Suprapubic skin (tissue), 4 donors: Measurements from ENCODE around the gene RAB40B. TPM values are rescaled to one million over a fixed set of nuclear protein-coding genes. Genes with fewer than 3 reads are reported as not detected.

Source experiments
- DNase-seq, 2 donors: peaks; one replicate each; pipeline ENCODE4 v3.0.0-alpha.2; 2019; ENCODE audit warnings: low spot score in 2 of 2
- H3K27ac ChIP-seq: fragments of 200-600 bp; sonication (generic); one replicate; pipeline ENCODE4 v1.5.1; 2019
- H3K27me3 ChIP-seq: fragments of 200-600 bp; sonication (generic); one replicate; pipeline ENCODE4 v1.5.1; 2019
- H3K36me3 ChIP-seq: fragments of 200-600 bp; sonication (generic); one replicate; pipeline ENCODE4 v1.5.1; 2019
- H3K4me1 ChIP-seq: fragments of 200-600 bp; sonication (generic); one replicate; pipeline ENCODE4 v1.5.1; 2019
- H3K4me3 ChIP-seq: fragments of 200-600 bp; sonication (generic); one replicate; pipeline ENCODE4 v1.5.1; 2019; ENCODE audit warnings: mild to moderate bottlenecking
- H3K9me3 ChIP-seq: fragments of 200-600 bp; sonication (generic); one replicate; pipeline ENCODE4 v1.5.1; 2019
- EP300 ChIP-seq: sonication (generic); formaldehyde crosslinking; IDR thresholded peaks from one replicate; pipeline ENCODE4 v1.6.1; 2017; ENCODE audit warnings: antibody characterized with exemption
- POLR2A ChIP-seq, 2 donors: fragments of 450-650 bp; IDR thresholded peaks; one replicate each; pipeline ENCODE4 v1.6.1; 2017; ENCODE audit warnings: antibody characterized with exemption in 2 of 2, mild to moderate bottlenecking in 2 of 2, moderate library complexity in 2 of 2
- POLR2AphosphoS5 ChIP-seq, 3 donors: sonication (generic); formaldehyde crosslinking; IDR thresholded peaks; one replicate each; pipeline ENCODE4 v1.6.1; 2017; ENCODE audit warnings: antibody characterized with exemption in 3 of 3
- WGBS: methylation state at CpG from one replicate; pipeline ENCODE4 v1.1.5; 2018; 5-methylcytosine and 5-hydroxymethylcytosine counted together
- total RNA-seq, 4 donors: library from RNA; depleted of rRNA; stranded (reverse); fragments of >200 nt; gene quantifications; one replicate each; pipeline ENCODE4 v1.1.0, GENCODE V29; 2016
- TF ChIP-seq, protein P1 (sequence below), 2 donors: fragments of 200-600 bp in 1 of 2; fragments of 450-650 bp in 1 of 2; sonication (generic) in 1 of 2; IDR thresholded peaks; one replicate each; pipeline ENCODE4 v1.5.1; 2016 to 2019; ENCODE audit warnings: antibody characterized with exemption in 2 of 2, mild to moderate bottlenecking in 1 of 2, moderate library complexity in 1 of 2

RAB40B gene
- total RNA-seq, 4 donors from 2014 or later = 15.9 to 24.3 (median 21.6) TPM

DNA sequence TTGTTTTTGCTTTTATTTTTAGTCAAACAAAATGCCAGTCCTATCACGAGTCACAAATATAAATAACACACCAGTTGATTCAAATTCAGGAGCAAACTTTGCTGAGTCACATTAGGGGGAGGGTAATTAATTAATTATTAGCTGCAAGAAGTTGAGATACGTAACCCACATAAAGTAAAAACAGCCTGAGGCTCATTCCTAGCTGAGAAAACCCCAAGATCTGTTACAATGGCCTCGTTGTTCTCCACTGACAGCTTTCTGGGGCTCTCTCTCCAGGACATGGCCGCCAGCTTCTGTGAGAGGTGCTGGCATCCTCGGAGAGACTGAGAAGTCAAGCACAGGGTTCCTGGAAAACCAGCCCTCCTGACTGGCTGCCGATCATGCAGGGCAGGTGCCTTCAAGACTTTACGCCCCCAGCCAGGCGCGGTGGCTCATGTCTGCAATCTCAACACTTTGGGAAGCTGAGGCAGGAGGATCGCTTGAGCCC is 11.1 kb downstream of the RAB40B start:
- H3K4me3 ChIP-seq = no peak overlapping the region
- no peak for TF ChIP-seq POLR2AphosphoS5 (IDR thresholded peaks at IDR 0.05)
- TF ChIP-seq EP300 = no peak
- TF ChIP-seq, protein P1, sequence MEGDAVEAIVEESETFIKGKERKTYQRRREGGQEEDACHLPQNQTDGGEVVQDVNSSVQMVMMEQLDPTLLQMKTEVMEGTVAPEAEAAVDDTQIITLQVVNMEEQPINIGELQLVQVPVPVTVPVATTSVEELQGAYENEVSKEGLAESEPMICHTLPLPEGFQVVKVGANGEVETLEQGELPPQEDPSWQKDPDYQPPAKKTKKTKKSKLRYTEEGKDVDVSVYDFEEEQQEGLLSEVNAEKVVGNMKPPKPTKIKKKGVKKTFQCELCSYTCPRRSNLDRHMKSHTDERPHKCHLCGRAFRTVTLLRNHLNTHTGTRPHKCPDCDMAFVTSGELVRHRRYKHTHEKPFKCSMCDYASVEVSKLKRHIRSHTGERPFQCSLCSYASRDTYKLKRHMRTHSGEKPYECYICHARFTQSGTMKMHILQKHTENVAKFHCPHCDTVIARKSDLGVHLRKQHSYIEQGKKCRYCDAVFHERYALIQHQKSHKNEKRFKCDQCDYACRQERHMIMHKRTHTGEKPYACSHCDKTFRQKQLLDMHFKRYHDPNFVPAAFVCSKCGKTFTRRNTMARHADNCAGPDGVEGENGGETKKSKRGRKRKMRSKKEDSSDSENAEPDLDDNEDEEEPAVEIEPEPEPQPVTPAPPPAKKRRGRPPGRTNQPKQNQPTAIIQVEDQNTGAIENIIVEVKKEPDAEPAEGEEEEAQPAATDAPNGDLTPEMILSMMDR (IDR thresholded peaks at IDR 0.05) = no peak
- no peak for TF ChIP-seq POLR2A (IDR thresholded peaks at IDR 0.05)
- H3K36me3 ChIP-seq = no peaks in the 10 kb centered on the region
- peak in 1 of 2 donors; percentile 49 for DNase-seq
- H3K4me1 ChIP-seq = peaks cover 10% of the 10 kb centered on the region
- H3K9me3 ChIP-seq = no peaks in the 10 kb centered on the region
- H3K27ac ChIP-seq = peak overlapping the region; percentile 50
- WGBS = 44% methylated on average over 6 of the region's 10 CpGs
- no peaks in the 10 kb centered on the region for H3K27me3 ChIP-seq

DNA sequence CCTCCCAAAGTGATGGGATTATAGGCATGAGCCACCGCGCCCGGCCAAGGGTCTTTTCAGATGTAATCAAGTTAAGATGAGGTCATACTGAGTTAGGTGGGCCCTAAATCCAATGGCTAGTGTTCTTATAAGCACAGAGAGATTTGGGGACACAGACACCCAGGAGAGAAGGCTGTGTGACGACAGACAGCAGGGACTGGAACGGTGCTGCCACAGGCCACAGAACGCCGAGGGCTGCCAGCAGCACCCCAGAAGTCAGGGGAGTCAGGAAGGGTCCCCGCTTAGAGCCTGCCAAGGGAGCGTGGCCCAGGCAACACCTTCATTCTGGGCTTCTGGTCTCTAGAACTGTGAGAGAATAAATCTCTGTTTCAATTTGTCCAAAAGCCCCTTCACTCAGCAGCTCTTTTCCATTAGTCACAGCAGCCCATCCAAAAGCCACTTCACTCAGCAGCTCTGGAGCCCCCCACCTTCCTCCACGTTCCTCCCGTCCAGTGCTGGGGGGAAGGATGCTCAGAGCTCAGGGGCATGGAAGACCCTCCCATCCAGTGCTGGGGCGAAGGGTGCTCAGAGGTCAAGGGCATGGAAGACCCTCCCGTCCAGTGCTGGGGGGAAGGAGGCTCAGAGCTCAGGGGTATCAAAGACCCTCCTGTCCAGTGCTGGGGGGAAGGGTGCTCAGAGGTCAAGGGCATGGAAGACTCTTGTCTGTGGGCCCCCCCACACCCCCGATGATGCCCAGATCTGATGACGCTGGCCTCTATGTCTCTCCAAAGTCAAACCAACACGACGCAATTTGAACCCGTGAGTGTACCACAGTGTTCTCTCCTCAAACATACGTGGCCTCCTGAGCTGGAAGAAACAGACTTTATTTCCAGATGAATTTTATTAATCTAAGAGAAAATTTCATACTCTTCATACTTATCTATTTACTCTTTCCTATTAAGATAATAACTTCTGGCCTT is 11.9 kb downstream of the RAB40B start:
- Histone ChIP-seq H3K4me3 (no peak overlapping the region), H3K36me3 (no peaks in the 10 kb centered on the region), H3K27ac (peak overlapping the region; percentile 50), H3K27me3 (no peaks in the 10 kb centered on the region), H3K9me3 (peaks cover 5% of the 10 kb centered on the region), H3K4me1 (peaks cover 10% of the 10 kb centered on the region)
- peak in 1 of 2 donors; percentile 45 for DNase-seq
- 92% methylated on average over 18 of the region's 19 CpGs for WGBS
- TF ChIP-seq POLR2AphosphoS5 (IDR thresholded peaks at IDR 0.05) (no peak), EP300 (no peak), POLR2A (IDR thresholded peaks at IDR 0.05) (no peak)
- TF ChIP-seq, protein P1 (IDR thresholded peaks at IDR 0.05) = no peak

DNA sequence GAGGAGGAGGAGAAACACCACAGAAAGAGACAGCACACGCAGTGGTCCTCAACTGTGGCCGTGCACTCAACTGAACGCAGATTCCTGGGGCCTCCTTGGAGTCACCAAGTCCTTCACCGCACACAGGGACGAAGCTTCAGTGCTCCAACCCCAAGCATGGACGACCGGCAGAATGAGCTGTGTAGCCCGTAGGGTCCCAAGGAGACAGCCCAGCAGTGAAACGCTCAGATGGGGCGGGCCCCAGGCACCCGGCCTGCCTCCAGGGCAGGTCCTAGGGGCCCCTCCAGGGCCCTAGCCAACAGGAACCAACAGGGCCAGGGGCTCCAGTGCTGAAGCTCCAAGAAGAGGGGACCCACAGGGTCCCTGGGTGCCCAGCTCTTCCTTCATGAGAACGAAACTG is 13.2 kb downstream of the RAB40B start:
- Histone ChIP-seq H3K36me3 (no peaks in the 10 kb centered on the region), H3K9me3 (peaks cover 10% of the 10 kb centered on the region), H3K27me3 (no peaks in the 10 kb centered on the region), H3K27ac (no peak overlapping the region), H3K4me1 (peaks cover 10% of the 10 kb centered on the region), H3K4me3 (no peak overlapping the region)
- WGBS = 91% methylated on average over 12 of the region's 12 CpGs
- TF ChIP-seq, protein P1 (IDR thresholded peaks at IDR 0.05) = no peak
- TF ChIP-seq POLR2A (IDR thresholded peaks at IDR 0.05) (no peak), POLR2AphosphoS5 (IDR thresholded peaks at IDR 0.05) (no peak), EP300 (no peak)
- no peak for DNase-seq

DNA sequence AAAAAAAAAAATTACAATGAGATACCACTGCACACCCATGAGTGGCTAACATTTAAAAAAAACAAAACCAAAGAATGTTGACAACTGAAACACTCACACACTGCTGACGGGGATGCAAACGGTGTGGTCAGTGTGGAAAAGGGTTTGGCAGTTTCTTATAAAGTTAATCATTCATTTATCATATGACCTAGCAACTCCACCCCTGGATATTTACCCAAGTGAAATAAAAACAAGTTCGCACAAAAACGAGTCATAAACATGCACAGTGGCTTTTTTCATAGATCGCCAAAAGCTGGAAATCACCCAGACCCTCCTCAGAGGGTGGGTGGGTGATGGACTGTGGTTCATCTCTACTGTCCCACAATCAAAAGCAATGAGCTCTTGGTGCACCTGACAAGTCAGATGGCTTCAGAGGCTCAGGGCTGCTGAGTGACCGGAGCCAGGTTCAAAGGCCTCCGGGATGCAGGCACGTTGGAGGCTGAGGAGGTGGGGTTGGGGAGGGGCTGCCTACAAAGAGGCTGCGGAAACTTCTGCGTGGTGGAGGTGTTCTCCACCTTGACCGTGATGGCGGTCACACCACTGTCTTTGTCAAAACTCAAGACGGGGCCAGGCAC is 14.2 kb downstream of the RAB40B start:
- Histone ChIP-seq H3K27me3 (no peaks in the 10 kb centered on the region), H3K27ac (no peak overlapping the region), H3K4me1 (peaks cover 10% of the 10 kb centered on the region), H3K36me3 (no peaks in the 10 kb centered on the region), H3K9me3 (peaks cover 10% of the 10 kb centered on the region), H3K4me3 (no peak overlapping the region)
- 77% methylated on average over 13 of the region's 13 CpGs for whole genome bisulfite sequencing
- DNase-seq = no peak
- TF ChIP-seq EP300 = no peak
- no peak for TF ChIP-seq POLR2AphosphoS5 (IDR thresholded peaks at IDR 0.05)
- TF ChIP-seq POLR2A (IDR thresholded peaks at IDR 0.05) = no peak
- TF ChIP-seq, protein P1 (IDR thresholded peaks at IDR 0.05) = no peak

DNA sequence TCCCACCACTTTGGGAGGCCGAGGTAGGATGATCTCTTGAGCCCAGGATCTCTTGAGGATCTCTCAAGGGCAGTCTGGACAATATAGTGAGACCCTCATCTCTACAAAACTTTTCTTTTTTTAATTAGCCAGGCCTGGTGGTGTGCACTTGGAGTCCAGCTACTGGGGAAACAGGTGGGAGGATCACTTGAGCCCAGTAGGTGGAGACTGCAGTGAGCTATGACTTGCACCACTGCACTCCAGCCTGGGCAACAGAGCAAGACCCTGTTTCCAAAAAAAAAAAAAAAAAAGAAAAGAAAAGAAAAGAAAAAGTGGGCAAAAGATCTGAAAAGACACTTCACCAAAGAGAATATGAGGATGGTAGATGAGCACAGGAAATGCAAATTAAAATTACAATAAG is 15.0 kb downstream of the RAB40B start:
- 96% methylated on average over 1 of the region's 1 CpG for whole genome bisulfite sequencing
- no peak for DNase-seq
- TF ChIP-seq EP300 (no peak), POLR2A (IDR thresholded peaks at IDR 0.05) (no peak), POLR2AphosphoS5 (IDR thresholded peaks at IDR 0.05) (no peak)
- TF ChIP-seq, protein P1 (IDR thresholded peaks at IDR 0.05) = no peak
- Histone ChIP-seq H3K4me3 (no peak overlapping the region), H3K27me3 (no peaks in the 10 kb centered on the region), H3K4me1 (peaks cover 10% of the 10 kb centered on the region), H3K27ac (no peak overlapping the region), H3K36me3 (no peaks in the 10 kb centered on the region), H3K9me3 (peaks cover 10% of the 10 kb centered on the region)
